Naive thymus-derived CD4-positive, alpha-beta T cell (primary cell): Measurements from ENCODE around the gene RTP5. TPM values are rescaled to one million over a fixed set of nuclear protein-coding genes. Genes with fewer than 3 reads are reported as not detected.
A peak's percentile ranks its signal among the peaks of the same experiment; 100 is the strongest.

ENCODE experiments used
- ATAC-seq: fragments of 150-1000 bp; cut with Tn5 transposase; 2 replicates; pipeline ENCODE4 v1.10.0; 2021; ENCODE audit warnings: mild to moderate bottlenecking, moderate library complexity
- CTCF ChIA-PET: fragments of 350-600 bp; sonication (Branson Sonifier 250); formaldehyde crosslinking; loops from one replicate; lab custom pipeline; 2021; ENCODE audit warnings: antibody characterized with exemption; lab: Charles Lee
- POLR2A ChIA-PET: fragments of 350-600 bp; sonication (Branson Sonifier 250); formaldehyde crosslinking; loops from one replicate; lab custom pipeline; 2021; ENCODE audit warnings: antibody characterized with exemption, inconsistent platforms; lab: Charles Lee
- DNase-seq, 9 donors: peaks; one replicate each; pipeline versions ENCODE4 v3.0.0 to v3.0.0-alpha.2; 2020 to 2022; ENCODE audit warnings: mixed read lengths in 1 of 9
- H3K27ac ChIP-seq: one replicate; pipeline ENCODE4 v1.7.0; 2013; ENCODE audit warnings: mild to moderate bottlenecking, low read depth, low read length, moderate library complexity
- H3K27me3 ChIP-seq, 2 donors: one replicate each; pipeline ENCODE4 v1.7.0; 2013; ENCODE audit warnings: low read length in 2 of 2, mild to moderate bottlenecking in 2 of 2, moderate library complexity in 2 of 2; ENCODE audit not compliant: control insufficient read depth in 2 of 2, insufficient read depth in 2 of 2
- H3K36me3 ChIP-seq, 3 experiments: 1 replicate in 2 of 3; 2 replicates in 1 of 3; pipeline ENCODE4 v1.7.0; 2013; ENCODE audit warnings: low read length in 3 of 3, mild to moderate bottlenecking in 3 of 3, moderate library complexity in 1 of 3; ENCODE audit not compliant: insufficient read depth in 3 of 3, control insufficient read depth in 2 of 3
- H3K4me1 ChIP-seq, 2 donors: one replicate each; pipeline ENCODE4 v1.7.0; 2013; ENCODE audit warnings: low read length in 2 of 2, mild to moderate bottlenecking in 2 of 2, moderate library complexity in 1 of 2; ENCODE audit not compliant: control insufficient read depth in 2 of 2, insufficient read depth in 2 of 2
- H3K4me3 ChIP-seq: 2 replicates; pipeline ENCODE4 v1.7.0; 2013; ENCODE audit warnings: mild to moderate bottlenecking, low read length
- H3K9me3 ChIP-seq, 3 experiments: 1 replicate in 2 of 3; 2 replicates in 1 of 3; pipeline ENCODE4 v1.7.0; 2013; ENCODE audit warnings: low read length in 3 of 3; ENCODE audit not compliant: control insufficient read depth in 2 of 3
- H3K27ac Mint-ChIP-seq, 9 donors: one replicate each; pipeline ENCODE4 v1.8.0; 2020 to 2022; ENCODE audit warnings: mixed read lengths in 9 of 9, mild to moderate bottlenecking in 8 of 9, moderate library complexity in 5 of 9, inconsistent platforms in 2 of 9
- H3K27me3 Mint-ChIP-seq, 5 donors: one replicate each; pipeline ENCODE4 v1.8.0; 2021 to 2022; ENCODE audit warnings: mixed read lengths in 5 of 5, mild to moderate bottlenecking in 1 of 5
- H3K36me3 Mint-ChIP-seq, 5 donors: one replicate each; pipeline ENCODE4 v1.8.0; 2020 to 2022; ENCODE audit warnings: mixed read lengths in 5 of 5, mild to moderate bottlenecking in 3 of 5, inconsistent platforms in 1 of 5
- H3K4me1 Mint-ChIP-seq, 7 donors: one replicate each; pipeline ENCODE4 v1.8.0; 2020 to 2022; ENCODE audit warnings: mixed read lengths in 7 of 7, mild to moderate bottlenecking in 3 of 7, inconsistent platforms in 1 of 7
- H3K4me3 Mint-ChIP-seq, 10 donors: one replicate each; pipeline ENCODE4 v1.8.0; 2020 to 2022; ENCODE audit warnings: mild to moderate bottlenecking in 10 of 10, mixed read lengths in 10 of 10, moderate library complexity in 6 of 10, inconsistent platforms in 2 of 10
- H3K9me3 Mint-ChIP-seq, 11 donors: one replicate each; pipeline ENCODE4 v1.8.0; 2020 to 2022; ENCODE audit warnings: mixed read lengths in 11 of 11, mild to moderate bottlenecking in 4 of 11, inconsistent platforms in 1 of 11, moderate library complexity in 1 of 11
- intact Hi-C, 2 donors: fragments of 100-400 bp; cut with micrococcal nuclease; formaldehyde crosslinking; loops; one replicate each; pipeline ENCODE4 v1.15.1; 2023
- polyA plus RNA-seq, 2 donors: library from polyadenylated mRNA; unstranded; fragments of 300-500 nt; fragmentation: Illumina TruSeq; gene quantifications; one replicate each; pipeline ENCODE4 v1.2.3, GENCODE V29; 2021
- total RNA-seq, 6 experiments: library from RNA in 5 of 6; stranded (reverse) in 5 of 6; gene quantifications; 1 replicate in 5 of 6; 2 replicates in 1 of 6; pipeline ENCODE4 v1.2.3 and lab custom pipeline; 2021 to 2026

RTP5 gene
- total and polyA plus RNA-seq, 7 experiments from 2014 or later = 0.54 TPM; not detected in 6

DNA sequence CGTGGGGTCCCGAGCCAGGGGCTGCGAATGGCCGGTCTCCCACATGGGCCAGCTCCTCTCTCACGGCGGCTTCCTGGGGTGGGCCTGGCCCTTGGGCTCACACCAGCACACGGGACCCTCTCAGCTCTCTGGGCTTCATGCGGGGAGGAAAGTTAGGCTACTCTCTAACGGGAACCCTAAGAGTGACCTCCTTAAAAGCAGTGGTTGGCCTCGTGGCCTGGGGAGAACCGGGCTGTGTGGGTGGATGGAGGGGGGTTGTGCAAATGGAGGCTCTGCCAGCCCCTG lies 25.8 kb downstream of the RTP5 start:
- peaks cover 3 to 23% (median 8%) of the 10 kb centered on the region in 7 donors for H3K4me1 Mint-ChIP-seq

DNA sequence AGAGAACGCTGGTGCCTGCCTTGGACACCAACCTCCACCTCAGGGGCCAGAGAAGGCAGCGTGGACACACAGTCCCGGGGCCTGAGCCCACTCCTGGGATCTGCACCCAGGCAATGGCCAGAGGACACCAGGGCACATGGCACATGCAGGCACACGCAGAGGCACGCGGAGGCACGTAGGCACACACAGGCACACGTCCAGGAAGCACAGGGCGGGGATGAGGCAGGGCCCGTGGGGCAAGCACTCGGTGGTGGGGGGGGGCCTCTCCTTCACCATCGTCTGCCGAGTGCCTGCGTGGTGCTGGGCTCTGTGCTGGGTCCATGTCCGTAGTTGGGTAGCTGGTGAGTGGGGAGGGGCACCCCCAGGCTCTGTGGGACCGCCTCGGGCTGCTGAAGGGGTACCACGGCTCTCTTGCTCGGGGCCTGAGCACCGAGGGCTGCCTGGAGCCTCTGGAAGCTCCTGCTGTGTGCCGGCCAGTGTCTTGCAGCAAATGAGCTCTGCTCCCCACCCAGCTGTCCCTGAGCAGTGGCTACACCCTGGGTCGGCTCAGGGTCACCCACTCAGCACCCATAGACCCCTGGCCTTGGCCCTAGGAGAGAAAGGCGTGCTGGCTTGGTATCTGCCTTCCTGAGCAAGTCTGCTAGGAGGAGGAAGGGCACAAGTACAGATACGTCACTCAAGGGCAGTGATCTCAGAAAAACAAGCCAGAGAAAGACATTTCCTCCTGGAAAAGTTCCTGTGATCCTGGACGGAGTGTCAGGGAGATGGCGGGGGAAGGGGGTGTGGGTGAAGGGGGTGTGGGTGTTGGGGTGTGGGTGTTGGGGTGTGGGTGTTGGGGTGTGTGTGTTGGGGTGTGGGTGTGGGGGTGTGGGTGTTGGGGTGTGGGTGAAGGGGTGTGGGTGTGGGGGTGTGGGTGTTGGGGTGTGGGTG lies 26.4 kb downstream of the RTP5 start:
- Mint-ChIP-seq H3K4me1 (peaks cover 3 to 23% (median 8%) of the 10 kb centered on the region in 7 donors), H3K9me3 (peaks cover 0 to 2% (median 0%) of the 10 kb centered on the region in 11 donors), H3K4me3 (no peak overlapping the region), H3K27me3 (no peaks in the 10 kb centered on the region), H3K27ac (peak overlapping the region in 6 of 9 donors; percentile 25 to 84 (median 60)), H3K36me3 (peaks cover 0 to 17% (median 2%) of the 10 kb centered on the region in 5 donors)
- DNase-seq = peak in 1 of 9 donors; percentile 39
- H3K27ac ChIP-seq = no peak overlapping the region
- no peaks in the 10 kb centered on the region for H3K27me3 ChIP-seq
- H3K9me3 ChIP-seq = no peaks in the 10 kb centered on the region
- ChIA-PET POLR2A (interaction anchor here (0.5 kb wide), 1 partner anchor 505 kb away, joined by 3 read pairs; no protein-coding TSS in a partner anchor), CTCF (no interaction called here)
- no peak for ATAC-seq
- peaks cover 0 to 17% (median 0%) of the 10 kb centered on the region in 3 experiments for H3K36me3 ChIP-seq
- H3K4me3 ChIP-seq = no peak overlapping the region
- no peaks in the 10 kb centered on the region for H3K4me1 ChIP-seq
- intact Hi-C loops = no loop called here

More for the DNA sequence above, 25.8 kb downstream of the RTP5 start:
- POLR2A ChIA-PET = no interaction called here
- H3K27ac Mint-ChIP-seq = no peak overlapping the region
- no peak for DNase-seq
- peaks cover 0 to 2% (median 0%) of the 10 kb centered on the region in 11 donors for H3K9me3 Mint-ChIP-seq
- intact Hi-C loops = no loop called here
- H3K36me3 Mint-ChIP-seq = peaks cover 0 to 12% (median 2%) of the 10 kb centered on the region in 5 donors
- Histone ChIP-seq H3K27me3 (no peaks in the 10 kb centered on the region), H3K4me3 (no peak overlapping the region), H3K4me1 (no peaks in the 10 kb centered on the region), H3K36me3 (peaks cover 0 to 23% (median 0%) of the 10 kb centered on the region in 3 experiments), H3K27ac (no peak overlapping the region), H3K9me3 (no peaks in the 10 kb centered on the region)
- H3K4me3 Mint-ChIP-seq = no peak overlapping the region
- no peak for ATAC-seq
- no peaks in the 10 kb centered on the region for H3K27me3 Mint-ChIP-seq
- CTCF ChIA-PET = no interaction called here

DNA sequence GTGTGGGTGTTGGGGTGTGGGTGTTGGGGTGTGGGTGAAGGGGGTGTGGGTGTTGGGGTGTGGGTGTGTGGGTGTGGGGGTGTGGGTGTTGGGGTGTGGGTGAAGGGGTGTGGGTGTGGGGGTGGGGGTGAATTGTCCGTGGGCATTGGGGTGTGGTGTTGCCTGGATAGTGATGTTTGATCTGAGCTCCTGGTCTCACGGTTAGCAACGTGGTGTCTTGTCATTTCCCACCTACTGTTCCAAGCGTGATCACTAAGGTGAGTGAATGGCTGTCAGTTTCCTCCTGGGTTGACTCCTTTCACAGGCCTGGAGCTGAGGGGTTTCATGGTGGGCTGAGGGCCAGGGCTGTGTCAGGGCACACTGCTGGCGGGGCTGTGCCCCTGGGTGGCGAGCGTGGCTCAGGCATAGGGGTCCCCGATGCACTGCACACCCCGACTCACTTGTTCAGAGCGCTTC lies 27.2 kb downstream of the RTP5 start:
- Histone ChIP-seq H3K9me3 (no peaks in the 10 kb centered on the region), H3K27me3 (no peaks in the 10 kb centered on the region), H3K27ac (no peak overlapping the region), H3K4me1 (no peaks in the 10 kb centered on the region), H3K4me3 (no peak overlapping the region), H3K36me3 (peaks cover 0 to 18% (median 0%) of the 10 kb centered on the region in 3 experiments)
- H3K27ac Mint-ChIP-seq = peak overlapping the region in 2 of 9 donors; percentile 22 to 52
- H3K4me3 Mint-ChIP-seq = no peak overlapping the region
- H3K4me1 Mint-ChIP-seq = peaks cover 3 to 21% (median 10%) of the 10 kb centered on the region in 7 donors
- intact Hi-C loops = no loop called here
- peaks cover 0 to 2% (median 0%) of the 10 kb centered on the region in 11 donors for H3K9me3 Mint-ChIP-seq
- CTCF ChIA-PET = no interaction called here
- ATAC-seq (no peak), DNase-seq (no peak)
- POLR2A ChIA-PET = no interaction called here
- H3K36me3 Mint-ChIP-seq = peaks cover 0 to 22% (median 4%) of the 10 kb centered on the region in 5 donors
- no peaks in the 10 kb centered on the region for H3K27me3 Mint-ChIP-seq

DNA sequence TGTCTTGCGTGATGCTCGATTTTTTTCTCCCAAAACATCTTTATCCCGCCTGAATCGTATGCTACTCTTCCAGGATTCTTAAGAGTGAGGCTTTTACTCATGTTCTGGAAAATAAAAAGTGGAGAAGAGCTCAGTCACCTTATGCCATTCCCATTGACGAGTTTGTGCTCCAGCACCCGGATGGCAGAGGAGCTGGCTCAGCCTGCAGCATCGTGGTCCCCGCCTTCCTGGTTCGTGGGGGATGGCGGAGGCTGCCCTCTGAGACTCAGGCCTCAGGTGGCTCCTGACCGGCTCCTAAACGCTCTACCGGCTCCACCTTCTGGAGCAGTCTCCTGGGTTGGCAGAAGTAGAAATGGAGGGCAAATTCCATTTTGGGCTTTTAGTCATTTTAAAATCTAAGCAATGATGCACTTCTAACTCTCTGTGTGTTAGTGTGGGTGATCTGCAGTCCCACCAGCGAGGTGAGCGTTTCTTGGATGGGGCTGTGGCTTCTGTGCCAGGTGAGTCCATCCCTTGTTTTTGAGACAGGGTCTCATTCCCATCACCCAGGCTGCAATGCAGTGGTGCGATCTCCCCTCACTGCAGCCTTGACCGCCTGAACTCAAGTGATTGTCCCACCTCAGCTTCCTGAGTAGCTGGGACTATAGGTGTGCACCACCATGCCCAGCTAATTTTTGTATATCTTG lies 27.8 kb downstream of the RTP5 start:
- intact Hi-C loops = no loop called here
- CTCF ChIA-PET = no interaction called here
- Histone ChIP-seq H3K9me3 (no peaks in the 10 kb centered on the region), H3K27me3 (no peaks in the 10 kb centered on the region), H3K27ac (no peak overlapping the region), H3K4me3 (no peak overlapping the region), H3K4me1 (no peaks in the 10 kb centered on the region), H3K36me3 (peaks cover 0 to 20% (median 0%) of the 10 kb centered on the region in 3 experiments)
- ATAC-seq (no peak), DNase-seq (no peak)
- no peaks in the 10 kb centered on the region for H3K27me3 Mint-ChIP-seq
- H3K27ac Mint-ChIP-seq = peak overlapping the region in 5 of 9 donors; percentile 17 to 41 (median 31)
- H3K36me3 Mint-ChIP-seq = peaks cover 0 to 22% (median 4%) of the 10 kb centered on the region in 5 donors
- no peak overlapping the region for H3K4me3 Mint-ChIP-seq
- H3K9me3 Mint-ChIP-seq = peaks cover 0 to 2% (median 0%) of the 10 kb centered on the region in 11 donors
- peaks cover 3 to 20% (median 10%) of the 10 kb centered on the region in 7 donors for H3K4me1 Mint-ChIP-seq
- POLR2A ChIA-PET = no interaction called here

DNA sequence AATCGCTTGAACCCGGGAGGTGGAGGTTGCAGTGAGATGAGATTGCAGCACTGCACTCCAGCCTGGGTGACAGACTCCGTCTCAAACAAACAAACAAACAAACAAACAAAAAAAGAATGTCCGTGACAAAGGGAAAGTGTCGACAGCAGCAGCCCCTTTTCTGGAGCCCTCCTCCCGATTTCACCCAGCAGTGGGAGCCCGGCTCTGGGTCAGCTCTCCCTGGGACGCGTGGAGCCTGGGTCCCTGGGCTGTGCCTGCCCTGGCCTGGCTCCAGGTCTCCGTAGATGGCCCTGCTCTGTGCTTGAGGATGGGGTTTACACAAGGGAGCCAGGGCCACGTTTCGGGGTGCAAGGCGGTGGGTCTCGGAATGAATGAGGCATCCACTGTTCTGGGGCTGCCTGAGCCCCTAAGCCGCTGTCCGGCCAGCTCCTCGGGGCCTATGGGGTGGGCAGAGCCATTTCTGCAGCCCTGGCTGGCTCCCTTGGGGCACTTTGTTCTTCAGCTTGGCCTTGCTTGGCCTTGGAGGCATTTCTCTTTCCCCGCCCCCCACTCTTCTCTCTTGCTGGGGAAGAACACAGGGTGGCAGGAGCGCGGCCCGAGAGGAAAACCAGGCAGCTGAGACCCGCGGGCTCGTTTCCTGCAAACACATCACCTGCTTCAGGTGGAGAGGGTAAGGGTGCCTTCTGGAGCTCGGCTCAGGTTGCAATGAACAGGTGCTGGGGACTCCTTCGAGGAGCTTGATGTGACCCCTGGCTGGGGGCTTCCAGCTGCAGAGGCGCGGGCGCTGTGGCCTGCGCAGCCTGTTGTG lies 29.1 kb downstream of the RTP5 start:
- Mint-ChIP-seq H3K27me3 (no peaks in the 10 kb centered on the region), H3K4me1 (peaks cover 3 to 18% (median 6%) of the 10 kb centered on the region in 7 donors), H3K27ac (no peak overlapping the region), H3K4me3 (no peak overlapping the region), H3K9me3 (peaks cover 0 to 2% (median 0%) of the 10 kb centered on the region in 11 donors), H3K36me3 (peaks cover 0 to 22% (median 4%) of the 10 kb centered on the region in 5 donors)
- ATAC-seq = no peak
- H3K9me3 ChIP-seq = no peaks in the 10 kb centered on the region
- DNase-seq = no peak
- peaks cover 0 to 20% (median 0%) of the 10 kb centered on the region in 3 experiments for H3K36me3 ChIP-seq
- H3K4me1 ChIP-seq = no peaks in the 10 kb centered on the region
- CTCF ChIA-PET = no interaction called here
- intact Hi-C loops = no loop called here
- no peak overlapping the region for H3K4me3 ChIP-seq
- H3K27ac ChIP-seq = no peak overlapping the region
- H3K27me3 ChIP-seq = no peaks in the 10 kb centered on the region
- POLR2A ChIA-PET = interaction anchor here (0.9 kb wide), 1 partner anchor 20 kb away, joined by 3 read pairs; no protein-coding TSS in a partner anchor
